NCI-H2227 (cell line): ENCODE results near the gene FREM1.
A peak's percentile ranks its signal among the peaks of the same experiment; 100 is the strongest.
"Not testable (repeated sequence)": the region's sequence is repeated elsewhere in the genome, so short reads cannot be mapped to it uniquely, and the experiment has no call there.

Experiments
- DNase-seq: peaks from one replicate; lab custom pipeline; 2025; ENCODE audit not compliant: unreplicated experiment; lab: John Stamatoyannopoulos, UW

Gene FREM1

DNA sequence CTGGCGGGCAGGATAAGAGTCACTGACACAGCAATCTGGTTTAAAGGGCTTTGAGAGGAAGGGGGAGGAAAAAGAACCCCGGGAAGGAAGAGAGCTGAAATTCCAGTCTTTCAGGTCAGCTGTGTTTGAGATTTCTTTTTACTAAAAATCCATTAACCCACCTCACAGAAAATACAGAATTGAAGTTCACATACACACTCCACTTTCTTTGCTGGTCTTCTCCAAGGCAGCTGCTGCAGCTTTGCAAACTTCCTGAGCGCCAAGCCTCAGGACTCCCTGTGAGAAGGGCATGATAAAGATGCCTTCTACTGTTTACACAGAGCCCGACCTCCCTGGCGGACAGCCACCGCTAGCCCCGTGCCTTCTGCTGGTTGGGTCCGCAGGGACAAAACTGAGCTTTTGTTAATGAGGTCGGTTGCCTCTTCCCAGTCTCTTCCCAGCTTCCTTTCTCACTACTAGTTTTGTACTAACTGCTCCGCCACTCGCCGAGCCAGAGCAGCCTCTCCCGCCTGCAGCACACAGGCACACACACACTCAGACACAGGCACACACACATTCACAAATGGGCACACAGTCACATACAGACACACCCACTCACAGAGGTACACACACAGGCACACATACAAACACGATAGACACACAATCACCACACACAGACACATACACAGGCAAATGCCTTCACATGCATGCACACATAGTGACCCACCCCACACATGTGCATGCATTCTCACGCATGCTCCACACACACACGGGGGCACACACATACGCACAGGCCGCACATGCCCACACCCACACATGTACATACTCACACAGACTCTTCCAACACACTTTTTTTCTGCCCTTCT lies at the start of gene FREM1:
Gene FREM1, minus strand, starts transcription at position 468 of the 845 bp plus-strand sequence. CDS start 41,451 bp downstream, outside the sequence.
- peak; percentile 40 for DNase-seq

GRCh38 chr9:14958989-14959388 lies 48.8 kb upstream of the FREM1 start:
- no peak for DNase-seq

GRCh38 chr9:14957109-14957508 lies 46.9 kb upstream of the FREM1 start:
- no peak for DNase-seq

DNA sequence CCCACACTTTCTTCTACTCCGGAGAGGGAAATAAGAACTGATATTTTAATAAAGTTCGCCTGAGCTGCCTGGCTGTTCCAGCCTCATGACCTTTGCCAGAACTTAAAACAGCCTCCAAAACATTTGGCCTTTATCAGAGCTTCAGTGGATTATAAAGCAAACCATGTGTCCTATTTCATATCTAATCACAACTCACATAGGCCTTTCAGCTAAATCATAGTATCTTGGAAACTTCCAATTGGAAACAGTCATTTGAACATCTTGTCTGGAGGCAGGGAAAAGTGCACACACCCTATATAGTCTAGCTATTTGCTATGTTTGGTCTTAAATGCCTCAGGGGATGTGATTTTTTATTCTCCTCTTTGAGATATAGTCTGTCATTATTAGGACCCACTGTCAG lies 46.0 kb upstream of the FREM1 start:
- no peak for DNase-seq

- no peak for DNase-seq
These were observed 35.1 kb upstream of the FREM1 start for GRCh38 chr9:14945351-14945750.

GRCh38 chr9:14941501-14942405 lies 31.5 kb upstream of the FREM1 start:
- DNase-seq = no peak

- DNase-seq = no peak
These were observed 29.1 kb upstream of the FREM1 start for GRCh38 chr9:14939378-14939777.

DNA sequence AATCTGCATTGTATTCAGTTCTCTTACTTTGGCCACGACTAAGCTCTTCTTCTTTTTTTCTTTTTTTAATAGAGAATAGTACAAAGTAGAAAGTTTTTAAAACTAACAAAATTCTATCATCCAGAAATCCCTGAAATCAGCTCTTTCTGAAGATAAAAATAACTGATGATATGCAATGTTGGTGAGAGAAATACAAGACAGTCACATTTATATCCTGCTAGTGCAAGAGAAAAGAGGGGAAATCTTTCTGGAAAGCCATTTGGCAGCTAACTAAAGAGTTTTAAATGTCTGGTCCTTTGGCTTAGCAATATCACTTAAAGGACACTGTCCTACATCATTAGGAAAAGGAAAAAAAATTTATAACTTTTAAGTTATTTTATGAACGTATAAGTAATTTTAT lies 27.0 kb upstream of the FREM1 start:
- DNase-seq = no peak

DNA sequence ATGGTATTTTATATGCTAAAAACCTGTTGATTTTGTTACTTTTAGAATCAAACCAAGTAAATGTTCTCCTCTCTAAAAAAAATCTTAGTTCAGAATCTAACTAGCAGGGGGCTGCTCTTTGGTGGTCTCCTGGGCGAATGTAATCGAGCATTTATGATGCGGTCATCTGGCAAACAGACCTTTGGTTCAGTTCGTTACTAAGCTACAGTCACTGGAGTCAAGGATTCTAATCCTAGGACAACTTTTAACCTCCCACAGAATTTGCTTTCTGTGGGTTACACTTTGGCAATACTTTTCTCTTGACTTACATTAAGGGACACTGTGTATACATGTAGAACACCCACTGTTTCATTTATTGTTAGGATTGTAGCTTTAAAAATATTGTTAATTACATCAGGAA lies 26.3 kb upstream of the FREM1 start:
- no peak for DNase-seq

- peak; percentile 24 for DNase-seq
These were observed 25.7 kb upstream of the FREM1 start for GRCh38 chr9:14935964-14936363.

- DNase-seq = peak; percentile 30
These were observed 25.0 kb upstream of the FREM1 start for GRCh38 chr9:14935106-14935751.

GRCh38 chr9:14932641-14933040 lies 22.4 kb upstream of the FREM1 start:
- DNase-seq = no peak

DNA sequence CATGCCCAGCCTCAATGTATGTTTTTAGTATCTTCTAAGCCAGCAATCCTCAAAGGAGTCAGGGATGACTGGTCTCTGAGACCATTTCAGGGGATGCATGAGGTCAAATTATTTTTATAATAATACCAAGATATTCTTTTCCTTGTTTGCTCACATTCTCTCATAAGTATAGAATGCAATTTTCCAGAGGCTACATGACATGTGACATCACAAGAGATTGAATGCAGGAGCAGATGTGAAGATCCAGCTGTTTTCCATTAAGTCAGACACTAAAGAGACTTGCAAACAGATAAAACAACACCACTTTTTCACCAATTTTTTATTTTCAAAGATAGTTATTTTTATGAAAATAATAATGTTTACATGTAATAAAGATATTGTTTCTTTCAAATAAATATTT lies 22.0 kb upstream of the FREM1 start:
- no peak for DNase-seq

- DNase-seq = no peak
These were observed 16.9 kb upstream of the FREM1 start for GRCh38 chr9:14926941-14927624.

- DNase-seq = no peak
These were observed 14.3 kb upstream of the FREM1 start for GRCh38 chr9:14924230-14925219.

DNA sequence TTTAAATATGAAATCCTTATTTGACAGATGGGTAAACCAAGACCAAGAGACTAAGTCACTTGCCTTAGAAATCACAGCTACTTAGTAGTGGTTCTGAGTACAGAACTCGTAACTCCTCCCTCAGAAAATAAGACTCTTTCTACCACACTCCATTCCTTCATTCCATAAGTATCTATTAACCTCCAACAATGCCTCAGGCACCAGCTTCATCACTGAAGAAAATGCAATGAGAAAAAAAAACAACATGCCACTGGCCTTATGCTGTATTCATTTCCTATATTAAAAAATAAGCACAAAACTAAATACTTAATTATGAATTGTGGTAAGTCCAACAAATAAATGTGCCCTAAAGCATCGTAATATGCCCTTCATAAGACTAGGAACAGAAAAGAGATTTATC lies 13.5 kb upstream of the FREM1 start:
- DNase-seq = no peak

DNA sequence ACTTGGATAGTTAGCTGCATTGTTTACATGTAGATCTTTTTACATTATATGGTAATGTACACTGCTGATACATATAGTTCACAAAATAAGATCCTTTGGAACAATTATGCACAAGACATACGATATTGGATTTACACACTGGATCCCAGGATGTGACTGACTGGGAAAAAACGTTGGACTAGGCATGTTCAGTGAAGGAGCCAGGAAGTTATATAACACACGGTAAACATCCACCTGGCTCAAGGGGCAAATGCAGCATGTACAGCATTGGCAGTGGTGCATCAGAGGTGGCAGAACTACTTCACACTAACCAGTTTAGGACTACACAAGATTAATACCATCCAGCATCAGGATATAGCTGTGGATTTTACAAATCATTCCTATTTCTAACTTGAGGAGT lies 10.6 kb upstream of the FREM1 start:
- DNase-seq = not testable (repeated sequence)

DNA sequence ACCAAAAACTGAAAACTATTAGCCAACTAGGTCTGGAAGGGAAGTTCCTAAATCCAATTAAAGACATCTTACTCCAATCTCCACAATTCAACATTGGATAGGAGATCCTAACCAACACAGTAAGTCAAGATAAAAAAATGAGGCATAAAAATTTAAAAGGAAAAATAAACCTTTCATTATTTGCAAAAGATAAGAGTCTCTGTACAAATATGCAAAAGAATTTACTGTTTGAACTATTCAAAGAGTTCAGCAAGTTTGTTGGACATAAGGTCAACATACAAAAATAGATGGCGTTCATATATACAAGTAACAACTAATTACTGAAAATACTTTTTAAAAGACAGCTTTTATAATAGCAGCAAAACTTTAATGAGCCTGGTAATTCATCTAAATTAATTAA lies 3.1 kb upstream of the FREM1 start:
- DNase-seq = no peak

- peak; percentile 2 for DNase-seq
These were observed 2.6 kb upstream of the FREM1 start for GRCh38 chr9:14912859-14913258.

DNA sequence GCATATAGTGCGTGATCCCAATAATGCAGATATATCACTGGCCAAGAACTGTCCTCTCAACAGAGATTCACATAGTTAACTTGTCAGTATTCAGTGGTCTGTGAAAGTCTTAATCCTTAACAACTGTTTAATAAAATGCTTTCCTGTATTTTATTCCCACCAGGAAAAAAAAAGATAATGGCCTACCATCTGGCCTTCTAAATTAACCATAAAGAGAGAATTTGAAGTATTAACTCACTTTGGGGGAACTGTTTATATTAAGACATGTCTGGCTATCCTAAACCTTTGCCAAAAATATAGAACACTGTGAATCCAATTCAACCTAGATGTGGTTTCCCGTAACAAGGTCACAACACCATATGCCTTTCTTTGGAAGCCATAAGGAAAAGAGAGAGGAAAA lies 818 bp upstream of the FREM1 start:
- DNase-seq = no peak
